CD14-positive monocyte (primary cell): Measurements from ENCODE around the gene GPATCH2. TPM values are rescaled to one million over a fixed set of nuclear protein-coding genes. Genes with fewer than 3 reads are reported as not detected.

ENCODE experiments used
- DNase-seq, 3 donors: peaks; one replicate each; pipeline ENCODE4 v3.0.0-alpha.2; 2011 to 2022
- H2AFZ ChIP-seq: 2 replicates; pipeline ENCODE4 v1.6.0; 2012; ENCODE audit warnings: mild to moderate bottlenecking, low read depth, low read length, inconsistent platforms; ENCODE audit not compliant: insufficient read depth, poor library complexity, severe bottlenecking
- H3K27ac ChIP-seq, 2 donors: 1 replicate in 1 of 2; 2 replicates in 1 of 2; pipeline ENCODE4 v1.5.1; 2012 to 2013; ENCODE audit warnings: low read length in 2 of 2, control low read depth in 1 of 2, inconsistent platforms in 1 of 2, low read depth in 1 of 2, mild to moderate bottlenecking in 1 of 2
- H3K27me3 ChIP-seq, 2 donors: one replicate each; pipeline versions ENCODE4 v1.6.0 to v1.6.1; 2011 to 2013; ENCODE audit warnings: low read length in 2 of 2; ENCODE audit not compliant: control insufficient read depth in 2 of 2, insufficient read depth in 2 of 2
- H3K36me3 ChIP-seq, 2 donors: replicated peaks in 1 of 2; 1 replicate in 1 of 2; 2 replicates in 1 of 2; pipeline versions ENCODE4 v1.5.1 to v1.6.1; 2012 to 2013; ENCODE audit warnings: low read length in 2 of 2, control low read depth in 1 of 2, inconsistent platforms in 1 of 2, mild to moderate bottlenecking in 1 of 2; ENCODE audit not compliant: insufficient read depth in 2 of 2, control insufficient read depth in 1 of 2
- H3K4me1 ChIP-seq, 2 donors: 1 replicate in 1 of 2; 2 replicates in 1 of 2; pipeline versions ENCODE4 v1.5.1 to v1.6.1; 2012 to 2013; ENCODE audit warnings: low read length in 2 of 2, control low read depth in 1 of 2, inconsistent platforms in 1 of 2, mild to moderate bottlenecking in 1 of 2, moderate library complexity in 1 of 2; ENCODE audit not compliant: insufficient read depth in 2 of 2, control insufficient read depth in 1 of 2
- H3K4me2 ChIP-seq: replicated peaks from 2 replicates; pipeline ENCODE3; 2012; ENCODE audit warnings: low read length, moderate library complexity, mild to moderate bottlenecking; ENCODE audit not compliant: poor library complexity, severe bottlenecking; ENCODE audit errors: extremely low read depth
- H3K4me3 ChIP-seq, 3 experiments: fragments of 200-600 bp in 1 of 3; sonication (generic) in 1 of 3; replicated peaks in 1 of 3; 1 replicate in 2 of 3; 2 replicates in 1 of 3; pipeline ENCODE4 v1.5.1; 2011 to 2013; ENCODE audit warnings: low read length in 3 of 3, mild to moderate bottlenecking in 3 of 3, control low read depth in 2 of 3, low read depth in 2 of 3, inconsistent platforms in 1 of 3, moderate library complexity in 1 of 3
- H3K79me2 ChIP-seq: 2 replicates; pipeline ENCODE4 v1.6.0; 2012; ENCODE audit warnings: mild to moderate bottlenecking, control low read depth, inconsistent platforms, low read length, moderate library complexity; ENCODE audit not compliant: insufficient read depth
- H3K9ac ChIP-seq: 2 replicates; pipeline ENCODE4 v1.6.0; 2017; ENCODE audit warnings: low read length, mild to moderate bottlenecking; ENCODE audit not compliant: insufficient read depth, poor library complexity, severe bottlenecking
- H3K9me3 ChIP-seq, 2 donors: replicated peaks in 1 of 2; 1 replicate in 1 of 2; 2 replicates in 1 of 2; pipeline versions ENCODE4 v1.5.1 to v1.6.1; 2012 to 2013; ENCODE audit warnings: low read length in 2 of 2, control low read depth in 1 of 2; ENCODE audit not compliant: control insufficient read depth in 1 of 2, insufficient read depth in 1 of 2
- H4K20me1 ChIP-seq: 2 replicates; pipeline ENCODE4 v1.6.0; 2012; ENCODE audit warnings: mild to moderate bottlenecking, low read length, control low read depth, moderate library complexity; ENCODE audit not compliant: insufficient read depth
- H3K27ac Mint-ChIP-seq, 7 donors: one replicate each; pipeline ENCODE4 v1.8.0; 2020; ENCODE audit warnings: mild to moderate bottlenecking in 7 of 7, mixed read lengths in 7 of 7, moderate library complexity in 6 of 7, inconsistent platforms in 2 of 7
- H3K27me3 Mint-ChIP-seq, 3 donors: one replicate each; pipeline ENCODE4 v1.8.0; 2021 to 2022; ENCODE audit warnings: low read depth in 3 of 3, mild to moderate bottlenecking in 3 of 3, mixed read lengths in 3 of 3, moderate library complexity in 3 of 3, inconsistent platforms in 1 of 3
- H3K36me3 Mint-ChIP-seq, 2 donors: one replicate each; pipeline ENCODE4 v1.8.0; 2020; ENCODE audit warnings: mixed read lengths in 2 of 2, inconsistent platforms in 1 of 2, mild to moderate bottlenecking in 1 of 2
- H3K4me1 Mint-ChIP-seq: one replicate; pipeline ENCODE4 v1.8.0; 2020; ENCODE audit warnings: mild to moderate bottlenecking, mixed read lengths
- H3K4me3 Mint-ChIP-seq, 2 donors: one replicate each; pipeline ENCODE4 v1.8.0; 2020; ENCODE audit warnings: mild to moderate bottlenecking in 2 of 2, mixed read lengths in 2 of 2, moderate library complexity in 1 of 2
- H3K9me3 Mint-ChIP-seq, 7 donors: one replicate each; pipeline ENCODE4 v1.8.0; 2020 to 2022; ENCODE audit warnings: mixed read lengths in 7 of 7, mild to moderate bottlenecking in 6 of 7, moderate library complexity in 6 of 7, inconsistent platforms in 2 of 7
- WGBS: methylation state at CpG from one replicate; pipeline ENCODE4 v1.1.5; 2013; ENCODE audit warnings: missing lambda C conversion rate; ENCODE audit not compliant: insufficient coverage; 5-methylcytosine and 5-hydroxymethylcytosine counted together
- intact Hi-C, 2 donors: fragments of 100-400 bp; cut with micrococcal nuclease; formaldehyde crosslinking; loops; one replicate each; pipeline versions ENCODE4 v1.15.0 to v1.15.1; 2023
- polyA plus RNA-seq, 3 donors: library from polyadenylated mRNA; depleted of rRNA in 1 of 3; unstranded in 2 of 3; stranded (reverse) in 1 of 3; fragments of 300-500 nt in 2 of 3; fragments of >200 nt in 1 of 3; fragmentation: Illumina TruSeq in 2 of 3; gene quantifications; 1 replicate in 2 of 3; 2 replicates in 1 of 3; pipeline ENCODE4 v1.2.3, GENCODE V29; 2012 to 2021
- TF ChIP-seq, protein P1 (sequence below): fragments of 200-600 bp; IDR thresholded peaks from one replicate; pipeline ENCODE4 v1.8.0; 2022; ENCODE audit warnings: antibody characterized with exemption, mild to moderate bottlenecking

GPATCH2 gene
- polyA plus RNA-seq, 3 donors, result 1.8 to 3.4 (median 1.9) TPM

DNA sequence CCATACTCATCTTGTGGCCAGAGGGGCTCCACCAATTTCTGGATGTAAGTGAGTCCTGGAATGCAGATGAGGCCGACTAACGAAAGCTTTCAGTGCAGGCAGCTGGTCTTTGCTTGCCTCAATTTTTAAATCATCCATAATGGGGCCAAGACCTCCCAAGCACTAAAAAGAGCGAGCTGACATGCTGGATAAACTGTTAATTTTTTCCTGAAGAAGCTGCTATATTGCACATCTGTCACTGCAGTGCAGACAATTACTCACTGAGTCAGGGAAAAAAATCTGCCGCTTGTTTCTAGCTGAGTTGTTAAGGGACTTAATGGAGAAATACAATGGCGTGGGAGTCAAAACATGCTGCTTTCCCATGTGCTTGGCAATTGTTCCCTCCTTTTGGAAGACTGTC, 205.5 kb downstream of the GPATCH2 start:
- Mint-ChIP-seq H3K27me3 (peaks cover 0 to 2% (median 0%) of the 10 kb centered on the region in 3 donors), H3K27ac (no peak overlapping the region), H3K4me3 (no peak overlapping the region), H3K36me3 (peaks cover 1 to 3% of the 10 kb centered on the region in 2 donors), H3K9me3 (peaks cover 0 to 6% (median 0%) of the 10 kb centered on the region in 7 donors), H3K4me1 (no peaks in the 10 kb centered on the region)
- H3K9ac ChIP-seq, result no peak overlapping the region
- H2AFZ ChIP-seq, result no peak overlapping the region
- H3K4me2 ChIP-seq, result no peak overlapping the region
- no peaks in the 10 kb centered on the region for H4K20me1 ChIP-seq
- no peak for DNase-seq
- no peaks in the 10 kb centered on the region for H3K9me3 ChIP-seq
- WGBS, result 90% methylated on average over 3 of the region's 5 CpGs
- no peaks in the 10 kb centered on the region for H3K79me2 ChIP-seq
- H3K27ac ChIP-seq, result no peak overlapping the region
- no peaks in the 10 kb centered on the region for H3K36me3 ChIP-seq
- intact Hi-C loops, result no loop called here
- no peak overlapping the region for H3K4me3 ChIP-seq
- H3K4me1 ChIP-seq, result no peaks in the 10 kb centered on the region
- TF ChIP-seq, protein P1, sequence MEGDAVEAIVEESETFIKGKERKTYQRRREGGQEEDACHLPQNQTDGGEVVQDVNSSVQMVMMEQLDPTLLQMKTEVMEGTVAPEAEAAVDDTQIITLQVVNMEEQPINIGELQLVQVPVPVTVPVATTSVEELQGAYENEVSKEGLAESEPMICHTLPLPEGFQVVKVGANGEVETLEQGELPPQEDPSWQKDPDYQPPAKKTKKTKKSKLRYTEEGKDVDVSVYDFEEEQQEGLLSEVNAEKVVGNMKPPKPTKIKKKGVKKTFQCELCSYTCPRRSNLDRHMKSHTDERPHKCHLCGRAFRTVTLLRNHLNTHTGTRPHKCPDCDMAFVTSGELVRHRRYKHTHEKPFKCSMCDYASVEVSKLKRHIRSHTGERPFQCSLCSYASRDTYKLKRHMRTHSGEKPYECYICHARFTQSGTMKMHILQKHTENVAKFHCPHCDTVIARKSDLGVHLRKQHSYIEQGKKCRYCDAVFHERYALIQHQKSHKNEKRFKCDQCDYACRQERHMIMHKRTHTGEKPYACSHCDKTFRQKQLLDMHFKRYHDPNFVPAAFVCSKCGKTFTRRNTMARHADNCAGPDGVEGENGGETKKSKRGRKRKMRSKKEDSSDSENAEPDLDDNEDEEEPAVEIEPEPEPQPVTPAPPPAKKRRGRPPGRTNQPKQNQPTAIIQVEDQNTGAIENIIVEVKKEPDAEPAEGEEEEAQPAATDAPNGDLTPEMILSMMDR, result no peak
- no peaks in the 10 kb centered on the region for H3K27me3 ChIP-seq

DNA sequence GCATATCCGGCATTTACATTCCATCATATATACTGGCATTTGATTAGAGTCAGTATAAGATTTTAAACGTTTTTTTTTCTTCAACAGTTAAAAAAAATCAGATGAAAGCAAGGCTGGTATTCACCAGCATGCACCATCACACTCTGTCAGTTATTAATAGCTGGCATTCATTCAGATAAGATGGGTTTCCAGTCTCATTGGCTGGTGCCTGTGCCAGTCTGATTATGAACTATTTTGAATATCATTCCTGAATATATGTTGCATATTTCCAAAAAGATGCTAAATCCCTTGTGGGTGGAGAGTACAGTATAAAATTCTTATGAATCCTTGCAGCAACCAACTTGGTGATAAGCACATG, 211.7 kb downstream of the GPATCH2 start:
- Histone ChIP-seq H3K4me3 (no peak overlapping the region), H4K20me1 (no peaks in the 10 kb centered on the region), H3K27me3 (no peaks in the 10 kb centered on the region), H3K4me1 (no peaks in the 10 kb centered on the region), H3K36me3 (no peaks in the 10 kb centered on the region), H3K79me2 (no peaks in the 10 kb centered on the region), H3K4me2 (no peak overlapping the region), H3K9me3 (peaks cover 4 to 10% of the 10 kb centered on the region in 2 donors), H3K9ac (no peak overlapping the region), H3K27ac (no peak overlapping the region), H2AFZ (no peak overlapping the region)
- TF ChIP-seq, protein P1, result no peak
- no CpG with 5 or more reads among the region's 2 CpGs for WGBS
- DNase-seq, result no peak
- Mint-ChIP-seq H3K36me3 (no peaks in the 10 kb centered on the region), H3K9me3 (peaks cover 0 to 11% (median 4%) of the 10 kb centered on the region in 7 donors), H3K27me3 (peaks cover 0 to 2% (median 0%) of the 10 kb centered on the region in 3 donors), H3K27ac (no peak overlapping the region), H3K4me3 (no peak overlapping the region), H3K4me1 (no peaks in the 10 kb centered on the region)
- intact Hi-C loops, result no loop called here
